ENCODE results near the gene TYW1. TPM values are rescaled to one million over a fixed set of nuclear protein-coding genes. Genes with fewer than 3 reads are reported as not detected.
A peak's percentile ranks its signal among the peaks of the same experiment; 100 is the strongest.
"Not testable (repeated sequence)": the region's sequence is repeated elsewhere in the genome, so short reads cannot be mapped to it uniquely, and the experiment has no call there.

The TYW1 gene
- total and polyA plus RNA-seq, 2 donors from 2014 or later: 9.4 to 20.7 TPM

GRCh38 chr7:67209256-67209655 lies 212.6 kb downstream of the TYW1 start:
- Histone ChIP-seq H3K9ac (ENCODE audit: low read length in 3 of 3) (no peak overlapping the region), H3K36me3 (ENCODE audit: control insufficient read depth in 2 of 3, insufficient read depth in 3 of 3, low read length in 3 of 3) (peaks cover 0 to 4% (median 4%) of the 10 kb centered on the region in 3 donors), H3K4me1 (ENCODE audit: control insufficient read depth in 2 of 3, insufficient read depth in 2 of 3, low read depth in 1 of 3, low read length in 3 of 3) (no peaks in the 10 kb centered on the region), H3K9me3 (ENCODE audit: control insufficient read depth in 2 of 3, insufficient read depth in 1 of 3, low read length in 3 of 3) (no peaks in the 10 kb centered on the region), H3K4me3 (ENCODE audit: low read length in 3 of 3) (no peak overlapping the region), H3K27ac (ENCODE audit: low read depth in 2 of 2, low read length in 2 of 2) (no peak overlapping the region), H3K27me3 (ENCODE audit: control insufficient read depth, insufficient read depth, low read length) (no peaks in the 10 kb centered on the region)
- DNase-seq (no peak), FAIRE-seq (no peak)
- no peak for TF ChIP-seq CTCF (IDR thresholded peaks at IDR 0.05; ENCODE audit: borderline replicate concordance, extremely low read depth, insufficient read depth)
- intact Hi-C loops (cut with DNase I): no loop called here

DNA sequence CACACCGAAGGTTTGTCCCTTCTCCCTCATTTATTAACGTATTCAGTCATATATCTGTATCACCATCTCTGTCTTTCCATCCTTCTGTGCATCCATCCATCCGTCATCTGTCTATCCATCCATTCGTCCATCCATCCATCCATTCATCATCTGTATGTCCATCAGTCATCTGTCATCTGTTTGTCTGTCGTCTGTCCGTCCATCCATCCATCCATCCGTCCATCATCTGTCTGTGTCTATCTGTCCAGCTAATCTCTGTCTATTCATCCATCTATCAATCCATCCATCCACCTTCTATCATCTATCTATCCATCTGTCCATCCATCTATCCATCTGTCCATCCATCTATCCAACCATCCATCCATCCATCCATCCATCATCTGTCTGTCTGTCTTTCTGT lies 213.9 kb downstream of the TYW1 start:
- Histone ChIP-seq H3K27ac (ENCODE audit: low read depth in 2 of 2, low read length in 2 of 2) (no peak overlapping the region), H3K36me3 (ENCODE audit: control insufficient read depth in 2 of 3, insufficient read depth in 3 of 3, low read length in 3 of 3) (peaks cover 0 to 4% (median 4%) of the 10 kb centered on the region in 3 donors), H3K9ac (ENCODE audit: low read length in 3 of 3) (no peak overlapping the region), H3K27me3 (ENCODE audit: control insufficient read depth, insufficient read depth, low read length) (no peaks in the 10 kb centered on the region), H3K9me3 (ENCODE audit: control insufficient read depth in 2 of 3, insufficient read depth in 1 of 3, low read length in 3 of 3) (no peaks in the 10 kb centered on the region), H3K4me3 (ENCODE audit: low read length in 3 of 3) (no peak overlapping the region), H3K4me1 (ENCODE audit: control insufficient read depth in 2 of 3, insufficient read depth in 2 of 3, low read depth in 1 of 3, low read length in 3 of 3) (no peaks in the 10 kb centered on the region)
- no peak for TF ChIP-seq CTCF (IDR thresholded peaks at IDR 0.05; ENCODE audit: borderline replicate concordance, extremely low read depth, insufficient read depth)
- DNase-seq (no peak), FAIRE-seq (no peak)
- intact Hi-C loops (cut with DNase I): no loop called here

DNA sequence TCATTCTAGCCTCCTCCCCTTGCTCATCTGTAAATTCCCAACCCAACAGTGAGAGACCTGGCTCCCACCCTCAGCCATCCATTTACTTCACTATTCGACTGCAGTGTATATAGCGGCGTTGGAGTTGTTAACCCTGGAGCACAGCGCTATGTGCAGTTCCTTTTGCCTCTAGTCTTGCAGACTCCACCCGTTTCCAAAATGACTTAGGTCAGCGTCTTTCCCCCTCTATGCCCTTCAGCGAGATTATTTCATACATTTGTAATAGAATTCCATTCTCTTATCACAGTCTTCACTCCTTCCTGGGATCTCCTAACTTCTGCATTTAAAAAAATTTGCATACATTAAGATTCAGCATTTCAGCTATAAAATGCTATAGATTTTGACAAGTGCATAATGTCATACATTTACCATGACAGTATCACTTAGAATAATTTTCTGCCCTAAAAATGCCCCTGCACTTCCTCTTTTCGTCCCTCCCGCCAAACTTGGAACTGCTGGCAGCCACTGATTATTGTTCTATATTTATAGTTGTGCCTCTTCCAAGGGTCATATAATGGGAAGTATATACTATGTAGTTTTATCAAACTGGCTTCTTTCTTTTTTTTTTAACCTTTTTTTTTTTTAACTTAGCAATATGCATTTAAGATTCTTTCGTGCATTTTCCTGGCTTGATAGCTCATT lies 215.2 kb downstream of the TYW1 start:
- H3K27me3 ChIP-seq (ENCODE audit: control insufficient read depth, insufficient read depth, low read length); H3K27ac ChIP-seq (ENCODE audit: low read depth in 2 of 2, low read length in 2 of 2); H3K4me1 ChIP-seq (ENCODE audit: control insufficient read depth in 2 of 3, insufficient read depth in 2 of 3, low read depth in 1 of 3, low read length in 3 of 3); FAIRE-seq; H3K4me3 ChIP-seq (ENCODE audit: low read length in 3 of 3); DNase-seq; H3K9me3 ChIP-seq (ENCODE audit: control insufficient read depth in 2 of 3, insufficient read depth in 1 of 3, low read length in 3 of 3); intact Hi-C loops (cut with DNase I); H3K36me3 ChIP-seq (ENCODE audit: control insufficient read depth in 2 of 3, insufficient read depth in 3 of 3, low read length in 3 of 3); H3K9ac ChIP-seq (ENCODE audit: low read length in 3 of 3): not testable (repeated sequence)

- H3K9ac ChIP-seq (ENCODE audit: low read length in 3 of 3); intact Hi-C loops (cut with DNase I); H3K9me3 ChIP-seq (ENCODE audit: control insufficient read depth in 2 of 3, insufficient read depth in 1 of 3, low read length in 3 of 3); H3K4me3 ChIP-seq (ENCODE audit: low read length in 3 of 3); H3K4me1 ChIP-seq (ENCODE audit: control insufficient read depth in 2 of 3, insufficient read depth in 2 of 3, low read depth in 1 of 3, low read length in 3 of 3); H3K27ac ChIP-seq (ENCODE audit: low read depth in 2 of 2, low read length in 2 of 2); H3K27me3 ChIP-seq (ENCODE audit: control insufficient read depth, insufficient read depth, low read length); FAIRE-seq; H3K36me3 ChIP-seq (ENCODE audit: control insufficient read depth in 2 of 3, insufficient read depth in 3 of 3, low read length in 3 of 3); DNase-seq: not testable (repeated sequence)
Observed at GRCh38 chr7:67213038-67213437, 216.4 kb downstream of the TYW1 start.

- H3K27ac ChIP-seq (ENCODE audit: low read depth in 2 of 2, low read length in 2 of 2); H3K9me3 ChIP-seq (ENCODE audit: control insufficient read depth in 2 of 3, insufficient read depth in 1 of 3, low read length in 3 of 3); FAIRE-seq; DNase-seq; H3K4me3 ChIP-seq (ENCODE audit: low read length in 3 of 3); H3K4me1 ChIP-seq (ENCODE audit: control insufficient read depth in 2 of 3, insufficient read depth in 2 of 3, low read depth in 1 of 3, low read length in 3 of 3); H3K36me3 ChIP-seq (ENCODE audit: control insufficient read depth in 2 of 3, insufficient read depth in 3 of 3, low read length in 3 of 3); H3K9ac ChIP-seq (ENCODE audit: low read length in 3 of 3); intact Hi-C loops (cut with DNase I); H3K27me3 ChIP-seq (ENCODE audit: control insufficient read depth, insufficient read depth, low read length): not testable (repeated sequence)
Observed at GRCh38 chr7:67223551-67223950, 226.9 kb downstream of the TYW1 start.

DNA sequence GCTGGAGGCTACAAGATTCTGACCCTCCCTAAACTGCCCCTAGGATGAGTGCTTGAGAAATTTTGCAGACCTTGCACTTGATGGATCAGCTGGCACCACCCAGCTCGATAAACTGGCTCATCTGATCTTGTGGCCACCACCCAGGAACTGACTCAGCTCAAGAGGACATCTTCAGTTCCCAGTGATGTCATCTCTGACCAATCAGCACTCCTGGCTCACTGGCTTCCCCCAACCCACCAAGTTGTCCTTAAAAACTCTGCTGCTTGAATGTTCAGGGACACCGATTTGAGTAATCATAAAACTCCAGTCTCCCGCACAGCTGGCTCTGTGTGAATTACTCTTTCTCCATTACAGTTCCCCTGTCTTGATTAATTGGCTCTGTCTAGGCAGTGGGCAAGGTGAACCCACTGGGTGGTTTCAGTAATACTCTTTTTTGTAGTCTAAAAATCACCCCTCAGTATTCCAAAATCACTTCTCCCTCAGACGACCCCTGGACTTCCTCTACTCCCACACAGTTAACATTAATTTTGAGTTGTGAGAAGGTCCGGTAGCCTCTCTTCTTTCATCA lies 229.8 kb downstream of the TYW1 start:
- FAIRE-seq; H3K4me1 ChIP-seq (ENCODE audit: control insufficient read depth in 2 of 3, insufficient read depth in 2 of 3, low read depth in 1 of 3, low read length in 3 of 3); H3K36me3 ChIP-seq (ENCODE audit: control insufficient read depth in 2 of 3, insufficient read depth in 3 of 3, low read length in 3 of 3); H3K4me3 ChIP-seq (ENCODE audit: low read length in 3 of 3); H3K27me3 ChIP-seq (ENCODE audit: control insufficient read depth, insufficient read depth, low read length); H3K9ac ChIP-seq (ENCODE audit: low read length in 3 of 3); H3K27ac ChIP-seq (ENCODE audit: low read depth in 2 of 2, low read length in 2 of 2); H3K9me3 ChIP-seq (ENCODE audit: control insufficient read depth in 2 of 3, insufficient read depth in 1 of 3, low read length in 3 of 3); intact Hi-C loops (cut with DNase I): not testable (repeated sequence)
- DNase-seq: peak in 3 of 5 donors; percentile 15 to 32 (median 29)

GRCh38 chr7:67226967-67227366 lies 230.3 kb downstream of the TYW1 start:
- DNase-seq; FAIRE-seq; H3K27ac ChIP-seq (ENCODE audit: low read depth in 2 of 2, low read length in 2 of 2); H3K4me3 ChIP-seq (ENCODE audit: low read length in 3 of 3); H3K9ac ChIP-seq (ENCODE audit: low read length in 3 of 3); H3K36me3 ChIP-seq (ENCODE audit: control insufficient read depth in 2 of 3, insufficient read depth in 3 of 3, low read length in 3 of 3); H3K4me1 ChIP-seq (ENCODE audit: control insufficient read depth in 2 of 3, insufficient read depth in 2 of 3, low read depth in 1 of 3, low read length in 3 of 3); intact Hi-C loops (cut with DNase I); H3K9me3 ChIP-seq (ENCODE audit: control insufficient read depth in 2 of 3, insufficient read depth in 1 of 3, low read length in 3 of 3); H3K27me3 ChIP-seq (ENCODE audit: control insufficient read depth, insufficient read depth, low read length): not testable (repeated sequence)
